ENCODE measurements around the gene OVCH1.

Gene OVCH1

DNA sequence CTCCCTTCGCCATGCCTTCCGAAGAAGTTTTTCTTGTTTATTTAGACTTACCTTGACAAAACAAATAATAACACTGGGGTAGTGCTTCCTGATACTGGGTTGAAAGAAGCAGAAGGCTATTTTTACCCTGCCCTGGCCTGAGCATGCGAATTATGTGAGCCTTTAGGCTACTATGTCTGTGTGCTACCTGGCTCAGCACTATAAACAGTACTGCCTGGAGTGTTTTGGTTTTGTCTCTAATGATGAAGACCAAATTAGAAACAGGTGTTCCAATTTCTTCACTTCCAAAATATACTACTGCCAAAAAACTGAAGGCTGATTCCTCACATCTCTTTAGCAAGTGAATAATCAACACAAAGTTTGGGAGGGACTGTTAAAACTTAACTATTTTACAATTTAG is 7.6 kb upstream of the OVCH1 start:
- Histone ChIP-seq H3K36me3 (ENCODE audit: control insufficient read depth, insufficient read depth, low read length) (no peaks in the 10 kb centered on the region), H2AFZ (no peak overlapping the region), H3K4me2 (ENCODE audit: low read length) (no peak overlapping the region), H3K79me2 (no peaks in the 10 kb centered on the region), H3K27ac (no peak overlapping the region), H3K9ac (no peak overlapping the region), H3K4me3 (ENCODE audit: low read depth, low read length) (no peak overlapping the region), H3K9me3 (ENCODE audit: control insufficient read depth, low read length) (no peaks in the 10 kb centered on the region), H3K27me3 (ENCODE audit: control insufficient read depth, insufficient read depth, low read length) (no peaks in the 10 kb centered on the region), H3K4me1 (no peaks in the 10 kb centered on the region)
- TF ChIP-seq, protein P1, sequence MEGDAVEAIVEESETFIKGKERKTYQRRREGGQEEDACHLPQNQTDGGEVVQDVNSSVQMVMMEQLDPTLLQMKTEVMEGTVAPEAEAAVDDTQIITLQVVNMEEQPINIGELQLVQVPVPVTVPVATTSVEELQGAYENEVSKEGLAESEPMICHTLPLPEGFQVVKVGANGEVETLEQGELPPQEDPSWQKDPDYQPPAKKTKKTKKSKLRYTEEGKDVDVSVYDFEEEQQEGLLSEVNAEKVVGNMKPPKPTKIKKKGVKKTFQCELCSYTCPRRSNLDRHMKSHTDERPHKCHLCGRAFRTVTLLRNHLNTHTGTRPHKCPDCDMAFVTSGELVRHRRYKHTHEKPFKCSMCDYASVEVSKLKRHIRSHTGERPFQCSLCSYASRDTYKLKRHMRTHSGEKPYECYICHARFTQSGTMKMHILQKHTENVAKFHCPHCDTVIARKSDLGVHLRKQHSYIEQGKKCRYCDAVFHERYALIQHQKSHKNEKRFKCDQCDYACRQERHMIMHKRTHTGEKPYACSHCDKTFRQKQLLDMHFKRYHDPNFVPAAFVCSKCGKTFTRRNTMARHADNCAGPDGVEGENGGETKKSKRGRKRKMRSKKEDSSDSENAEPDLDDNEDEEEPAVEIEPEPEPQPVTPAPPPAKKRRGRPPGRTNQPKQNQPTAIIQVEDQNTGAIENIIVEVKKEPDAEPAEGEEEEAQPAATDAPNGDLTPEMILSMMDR (IDR thresholded peaks at IDR 0.05) = no peak

DNA sequence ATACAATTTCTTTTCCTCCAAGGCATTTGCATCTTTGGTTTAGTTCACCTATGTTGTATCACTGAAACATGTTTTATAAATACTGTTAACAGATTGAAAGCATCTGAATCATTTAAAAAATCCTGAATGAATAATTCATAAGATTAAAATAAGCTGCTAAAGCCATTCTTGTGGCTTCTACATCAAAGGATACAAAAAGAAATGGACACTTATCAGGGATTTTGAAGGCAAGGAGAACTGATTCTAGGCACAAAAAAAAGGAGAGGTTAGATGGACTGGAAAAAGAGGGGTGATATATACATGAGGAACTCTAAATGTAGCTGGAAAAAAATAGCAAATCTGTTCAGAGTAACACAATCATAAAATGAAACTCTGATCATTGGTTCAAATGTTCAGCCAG is 5.8 kb upstream of the OVCH1 start:
- Histone ChIP-seq H3K4me1 (no peaks in the 10 kb centered on the region), H3K9ac (no peak overlapping the region), H3K36me3 (ENCODE audit: control insufficient read depth, insufficient read depth, low read length) (no peaks in the 10 kb centered on the region), H3K27me3 (ENCODE audit: control insufficient read depth, insufficient read depth, low read length) (no peaks in the 10 kb centered on the region), H2AFZ (no peak overlapping the region), H3K79me2 (no peaks in the 10 kb centered on the region), H3K27ac (no peak overlapping the region), H3K4me3 (ENCODE audit: low read depth, low read length) (no peak overlapping the region), H3K4me2 (ENCODE audit: low read length) (no peak overlapping the region), H3K9me3 (ENCODE audit: control insufficient read depth, low read length) (no peaks in the 10 kb centered on the region)
- TF ChIP-seq, protein P1 (IDR thresholded peaks at IDR 0.05) = no peak

DNA sequence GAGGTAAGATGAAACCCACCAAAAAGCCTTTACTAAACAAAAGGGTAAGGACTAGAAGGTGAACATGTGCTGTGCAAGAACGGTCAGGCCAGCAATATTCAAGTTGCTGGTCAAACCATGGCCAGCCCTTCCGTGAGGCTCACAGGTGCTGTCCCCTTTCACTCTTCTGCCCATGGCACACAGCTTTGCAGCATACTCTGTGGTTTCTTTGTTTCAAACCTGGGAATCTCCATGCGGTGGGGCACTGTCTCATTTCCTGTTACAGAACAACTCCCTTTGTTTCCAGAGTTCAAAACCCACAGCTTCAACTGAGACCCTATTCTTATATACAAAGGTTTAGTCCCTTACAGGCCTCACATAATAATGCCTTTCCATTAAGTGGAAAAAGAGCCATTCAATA is 1.7 kb upstream of the OVCH1 start:
- no peaks in the 10 kb centered on the region for H3K4me1 ChIP-seq
- no peak overlapping the region for H3K27ac ChIP-seq
- TF ChIP-seq, protein P1 (IDR thresholded peaks at IDR 0.05) = no peak
- H3K4me3 ChIP-seq (ENCODE audit: low read depth, low read length) = no peak overlapping the region
- H3K79me2 ChIP-seq = no peaks in the 10 kb centered on the region
- no peak overlapping the region for H3K4me2 ChIP-seq (ENCODE audit: low read length)
- H3K9ac ChIP-seq = no peak overlapping the region
- no peaks in the 10 kb centered on the region for H3K36me3 ChIP-seq (ENCODE audit: control insufficient read depth, insufficient read depth, low read length)
- no peak overlapping the region for H2AFZ ChIP-seq
- H3K27me3 ChIP-seq (ENCODE audit: control insufficient read depth, insufficient read depth, low read length) = no peaks in the 10 kb centered on the region
- no peaks in the 10 kb centered on the region for H3K9me3 ChIP-seq (ENCODE audit: control insufficient read depth, low read length)

DNA sequence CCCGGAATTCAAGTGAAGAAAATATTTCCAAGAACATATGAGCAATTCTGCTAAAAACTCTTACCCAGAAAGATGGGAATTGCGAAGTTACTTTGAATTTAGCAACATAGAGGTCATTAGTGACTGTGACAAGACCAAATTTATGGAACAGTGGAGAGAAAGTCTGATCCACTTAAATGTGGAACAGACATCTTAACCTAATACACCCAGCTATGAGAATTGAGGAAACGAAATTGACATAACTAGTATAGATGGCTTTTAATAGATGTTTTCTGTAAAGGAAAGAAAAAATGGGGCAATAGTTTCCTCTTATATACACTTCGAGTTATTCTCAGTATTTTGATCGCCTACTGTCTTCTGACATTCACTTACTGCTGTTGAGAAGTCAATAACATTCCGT is 4.6 kb downstream of the OVCH1 start:
- Histone ChIP-seq H2AFZ (no peak overlapping the region), H3K27me3 (ENCODE audit: control insufficient read depth, insufficient read depth, low read length) (no peaks in the 10 kb centered on the region), H3K4me3 (ENCODE audit: low read depth, low read length) (no peak overlapping the region), H3K4me2 (ENCODE audit: low read length) (no peak overlapping the region), H3K36me3 (ENCODE audit: control insufficient read depth, insufficient read depth, low read length) (no peaks in the 10 kb centered on the region), H3K9me3 (ENCODE audit: control insufficient read depth, low read length) (no peaks in the 10 kb centered on the region), H3K4me1 (no peaks in the 10 kb centered on the region), H3K9ac (no peak overlapping the region), H3K79me2 (no peaks in the 10 kb centered on the region), H3K27ac (no peak overlapping the region)
- TF ChIP-seq, protein P1 (IDR thresholded peaks at IDR 0.05) = no peak

DNA sequence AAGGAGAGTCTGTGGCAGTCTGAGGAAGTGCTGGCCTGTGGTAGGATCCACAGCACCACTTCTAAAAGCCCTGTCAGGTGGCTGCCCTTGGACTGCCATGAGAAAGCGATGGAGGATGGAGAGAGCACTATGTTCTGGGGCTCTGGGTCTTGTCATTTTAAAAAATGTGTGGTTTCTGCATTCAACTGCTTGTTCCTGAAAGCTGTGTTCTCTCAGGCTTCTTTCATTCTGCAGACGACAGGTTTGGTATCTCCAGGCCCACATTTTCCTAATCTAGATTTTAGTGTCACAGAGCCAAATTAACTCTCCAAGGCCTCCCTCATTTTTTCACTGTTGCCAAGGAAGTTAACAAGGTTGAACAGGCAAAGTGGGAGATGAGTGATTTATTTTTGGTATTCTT is 10.5 kb downstream of the OVCH1 start:
- no peaks in the 10 kb centered on the region for H3K79me2 ChIP-seq
- no peaks in the 10 kb centered on the region for H3K4me1 ChIP-seq
- no peak overlapping the region for H2AFZ ChIP-seq
- no peak overlapping the region for H3K27ac ChIP-seq
- H3K4me3 ChIP-seq (ENCODE audit: low read depth, low read length) = no peak overlapping the region
- no peak overlapping the region for H3K4me2 ChIP-seq (ENCODE audit: low read length)
- TF ChIP-seq, protein P1 (IDR thresholded peaks at IDR 0.05) = no peak
- no peaks in the 10 kb centered on the region for H3K27me3 ChIP-seq (ENCODE audit: control insufficient read depth, insufficient read depth, low read length)
- H3K9ac ChIP-seq = no peak overlapping the region
- H3K36me3 ChIP-seq (ENCODE audit: control insufficient read depth, insufficient read depth, low read length) = no peaks in the 10 kb centered on the region
- no peaks in the 10 kb centered on the region for H3K9me3 ChIP-seq (ENCODE audit: control insufficient read depth, low read length)

Data from parathyroid adenoma (tissue), 2 donors.